ENCODE results near the gene ZNF586.
A peak's percentile ranks its signal among the peaks of the same experiment; 100 is the strongest.
"Not testable (repeated sequence)": the region's sequence is repeated elsewhere in the genome, so short reads cannot be mapped to it uniquely, and the experiment has no call there.

ZNF586 gene

GRCh38 chr19:57769345-57770131, at the start of gene ZNF586:
Gene ZNF586 (plus strand): TSS chr19:57769676. CDS start chr19:57769843, 167 bp downstream.
- peak; percentile 82 for DNase-seq (ENCODE audit: low read depth)

GRCh38 chr19:57719901-57720519, 49.5 kb upstream of the ZNF586 start:
- DNase-seq (ENCODE audit: low read depth), result no peak

GRCh38 chr19:57720878-57721277, 48.6 kb upstream of the ZNF586 start:
- DNase-seq (ENCODE audit: low read depth), result no peak

- DNase-seq (ENCODE audit: low read depth), result peak; percentile 9
Measured at GRCh38 chr19:57738320-57738719, 31.2 kb upstream of the ZNF586 start.

GRCh38 chr19:57738770-57739169, 30.7 kb upstream of the ZNF586 start:
- not testable (repeated sequence) for DNase-seq (ENCODE audit: low read depth)

GRCh38 chr19:57746580-57747471, 22.6 kb upstream of the ZNF586 start, which contains the start of gene ZNF776:
Gene ZNF776 (plus strand): TSS chr19:57746815. CDS start chr19:57747059, 244 bp downstream.
- peak; percentile 73 for DNase-seq (ENCODE audit: low read depth)

GRCh38 chr19:57747472-57747807, 22.0 kb upstream of the ZNF586 start:
- DNase-seq (ENCODE audit: low read depth), result no peak

- DNase-seq (ENCODE audit: low read depth), result no peak
Measured at GRCh38 chr19:57748029-57748428, 21.4 kb upstream of the ZNF586 start.

- DNase-seq (ENCODE audit: low read depth), result no peak
Measured at GRCh38 chr19:57754091-57754673, 15.3 kb upstream of the ZNF586 start.

- DNase-seq (ENCODE audit: low read depth), result no peak
Measured at GRCh38 chr19:57755031-57755430, 14.4 kb upstream of the ZNF586 start.

GRCh38 chr19:57757941-57758340, 11.5 kb upstream of the ZNF586 start:
- no peak for DNase-seq (ENCODE audit: low read depth)

GRCh38 chr19:57759096-57759495, 10.4 kb upstream of the ZNF586 start:
- DNase-seq (ENCODE audit: low read depth), result no peak

GRCh38 chr19:57771417-57771816, 1.9 kb downstream of the ZNF586 start:
- no peak for DNase-seq (ENCODE audit: low read depth)

GRCh38 chr19:57773488-57773887, 4.0 kb downstream of the ZNF586 start:
- no peak for DNase-seq (ENCODE audit: low read depth)

- no peak for DNase-seq (ENCODE audit: low read depth)
Measured at GRCh38 chr19:57776764-57777296, 7.4 kb downstream of the ZNF586 start.

GRCh38 chr19:57778336-57778735, 8.9 kb downstream of the ZNF586 start:
- no peak for DNase-seq (ENCODE audit: low read depth)

- DNase-seq (ENCODE audit: low read depth), result no peak
Measured at GRCh38 chr19:57779220-57779845, 9.9 kb downstream of the ZNF586 start.

- no peak for DNase-seq (ENCODE audit: low read depth)
Measured at GRCh38 chr19:57786286-57786685, 16.8 kb downstream of the ZNF586 start.

- no peak for DNase-seq (ENCODE audit: low read depth)
Measured at GRCh38 chr19:57786906-57787305, 17.4 kb downstream of the ZNF586 start.

GRCh38 chr19:57788114-57788692, 18.7 kb downstream of the ZNF586 start:
- DNase-seq (ENCODE audit: low read depth), result no peak

GRCh38 chr19:57789288-57789687, 19.8 kb downstream of the ZNF586 start:
- no peak for DNase-seq (ENCODE audit: low read depth)

Data from activated gamma-delta T cell treated with anti-CD3 and anti-CD28 coated beads, Interleukin-2, amount 50 U/mL, for 16 hours (primary cell).